Activated CD4-positive, alpha-beta T cell treated with anti-CD3 and anti-CD28 coated beads for 36 hours (primary cell): ENCODE results near the gene MLPH. TPM values are rescaled to one million over a fixed set of nuclear protein-coding genes. Genes with fewer than 3 reads are reported as not detected.

Experiments used
- ATAC-seq: fragments of 200-7000 bp; cut with Tn5 transposase; one replicate; pipeline ENCODE4 v1.10.0; 2021; ENCODE audit warnings: mild to moderate bottlenecking, moderate library complexity
- CTCF ChIA-PET: fragments of 350-600 bp; sonication (Branson Sonifier 250); formaldehyde crosslinking; loops from one replicate; lab custom pipeline; 2021; ENCODE audit warnings: antibody characterized with exemption; lab: Charles Lee
- POLR2A ChIA-PET: fragments of 350-600 bp; sonication (Branson Sonifier 250); formaldehyde crosslinking; loops from one replicate; lab custom pipeline; 2021; ENCODE audit warnings: antibody characterized with exemption, inconsistent platforms; lab: Charles Lee
- DNase-seq: peaks from one replicate; pipeline ENCODE4 v3.0.0-alpha.2; 2020
- H3K27ac Mint-ChIP-seq: one replicate; pipeline ENCODE4 v1.8.0; 2021; ENCODE audit warnings: mixed read lengths
- H3K27me3 Mint-ChIP-seq: one replicate; pipeline ENCODE4 v1.8.0; 2021; ENCODE audit warnings: mixed read lengths
- H3K36me3 Mint-ChIP-seq: one replicate; pipeline ENCODE4 v1.8.0; 2021; ENCODE audit warnings: low read depth, mixed read lengths
- H3K4me1 Mint-ChIP-seq: one replicate; pipeline ENCODE4 v1.8.0; 2021; ENCODE audit warnings: mixed read lengths
- H3K4me3 Mint-ChIP-seq: one replicate; pipeline ENCODE4 v1.8.0; 2021; ENCODE audit warnings: mild to moderate bottlenecking, moderate library complexity, mixed read lengths
- H3K9me3 Mint-ChIP-seq: one replicate; pipeline ENCODE4 v1.8.0; 2021; ENCODE audit warnings: low read depth, mixed read lengths
- intact Hi-C, 2 experiments: fragments of 100-400 bp; cut with DNase I in 1 of 2; cut with micrococcal nuclease in 1 of 2; formaldehyde crosslinking; loops; one replicate each; pipeline versions ENCODE4 v1.14.2 to v1.15.1; 2022 to 2024; cut with DNase I, micrococcal nuclease
- total RNA-seq, 2 experiments: library from RNA; stranded (reverse); gene quantifications; one replicate each; pipeline ENCODE4 v1.2.3, GENCODE V29; 2021

MLPH gene
- total RNA-seq, result 1 to 10 TPM in 1 of 2 experiments, under 1 TPM in 1; 0.82 to 1.2 TPM

DNA sequence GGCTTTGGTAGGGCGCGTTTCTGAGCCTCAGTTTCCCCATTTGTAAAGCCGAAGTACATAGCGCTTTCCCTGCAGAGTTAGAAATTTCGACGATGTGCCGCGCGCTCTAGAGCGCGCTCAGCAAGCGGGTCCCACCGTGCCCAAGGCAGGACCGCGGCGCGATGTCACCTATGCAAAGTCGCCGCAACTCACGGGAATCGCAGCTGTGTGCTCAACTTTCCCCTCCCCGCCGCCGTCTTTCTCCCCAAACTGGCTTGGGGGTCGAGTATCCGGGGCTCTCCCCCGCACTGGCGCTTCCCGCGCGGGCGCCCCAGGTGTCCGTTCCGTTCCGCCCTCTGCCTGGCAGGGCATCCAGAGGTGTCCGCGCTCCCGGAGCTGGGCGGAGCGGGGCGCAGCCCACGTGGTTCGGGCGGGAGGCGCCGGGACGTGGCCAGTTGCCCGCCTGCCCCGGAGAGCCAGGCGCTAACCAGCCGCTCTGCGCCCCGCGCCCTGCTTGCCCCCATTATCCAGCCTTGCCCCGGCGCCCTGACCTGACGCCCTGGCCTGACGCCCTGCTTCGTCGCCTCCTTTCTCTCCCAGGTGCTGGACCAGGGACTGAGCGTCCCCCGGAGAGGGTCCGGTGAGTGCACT lies at the start of gene MLPH:
Gene MLPH, plus strand, starts transcription at position 433 of the 630 bp plus-strand sequence. CDS start 6,176 bp downstream, outside the sequence.
- Mint-ChIP-seq H3K4me3 (no peak within 1 kb of the TSS), H3K36me3 (peaks cover 2% of the 10 kb centered on the region), H3K27me3 (peaks cover 49% of the 10 kb centered on the region), H3K27ac (no peak within 1 kb of the TSS), H3K4me1 (no peaks in the 10 kb centered on the region), H3K9me3 (peaks cover 9% of the 10 kb centered on the region)
- intact Hi-C loops, result no loop called here
- ChIA-PET CTCF (interaction anchor here (0.6 to 0.7 kb wide), 3 partner anchors 11 to 500 kb away, joined by 3 read pairs; no protein-coding TSS in a partner anchor), POLR2A (no interaction called here)
- ATAC-seq (no peak), DNase-seq (no peak)

- Mint-ChIP-seq H3K27ac (peak overlapping the region; percentile 52), H3K4me3 (no peak overlapping the region), H3K27me3 (no peaks in the 10 kb centered on the region), H3K4me1 (peaks cover 97% of the 10 kb centered on the region), H3K9me3 (peaks cover 8% of the 10 kb centered on the region), H3K36me3 (peaks cover 16% of the 10 kb centered on the region)
- intact Hi-C loops, result loop anchor here in 1 of 2 experiments (10.0 kb wide), 1 partner anchor 883 kb away; no protein-coding TSS in a partner anchor
- ChIA-PET POLR2A (no interaction called here), CTCF (interaction anchor here (1.0 to 2.2 kb wide), 5 partner anchors 9 to 135 kb away, joined by 3 to 7 read pairs (median 4); no protein-coding TSS in a partner anchor)
- DNase-seq, result no peak
- ATAC-seq, result no peak
These were observed 49.5 kb upstream of the MLPH start for GRCh38 chr2:237437566-237437965.

DNA sequence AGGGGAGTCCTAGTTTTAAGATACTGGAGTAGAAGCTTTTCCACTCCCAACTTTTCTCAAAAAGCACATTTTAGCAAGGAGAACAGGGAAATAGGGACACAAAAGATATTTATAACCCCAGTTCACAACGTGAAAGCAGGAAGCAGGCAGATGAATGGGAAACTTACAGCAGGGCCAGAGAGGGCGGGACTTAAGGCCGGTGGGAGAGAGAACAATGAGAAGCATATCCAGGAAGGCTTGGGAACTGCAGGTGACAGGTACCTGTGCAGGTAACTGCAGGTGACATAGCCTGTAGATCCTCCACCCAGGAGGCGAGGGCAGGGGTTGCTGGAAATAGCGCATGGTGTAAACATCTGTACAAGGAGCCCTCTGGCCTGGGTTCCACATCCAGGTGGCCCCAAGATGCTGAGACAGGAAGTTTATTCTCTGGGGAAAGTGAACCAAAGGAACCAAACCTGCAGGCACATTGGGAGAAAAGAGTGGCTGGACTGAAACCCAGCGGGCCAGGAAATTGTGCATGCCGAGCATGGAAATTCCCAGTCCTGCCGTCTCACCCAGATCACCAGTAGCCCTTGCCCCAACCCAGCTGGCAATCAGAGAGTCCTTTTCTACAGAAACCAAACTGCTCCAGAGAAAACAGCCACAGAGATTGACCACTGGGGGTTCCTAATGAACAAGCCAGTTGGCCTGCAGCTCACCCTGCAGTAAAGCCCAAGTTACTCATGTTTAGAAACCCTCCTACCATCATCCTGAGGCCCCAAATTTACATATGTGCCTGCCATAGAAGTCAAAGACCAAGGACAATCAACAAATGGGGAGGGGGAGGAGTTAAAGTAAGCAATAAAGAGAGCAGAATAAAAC lies 48.7 kb upstream of the MLPH start:
- ChIA-PET POLR2A (no interaction called here), CTCF (interaction anchor here (1.0 to 2.2 kb wide), 5 partner anchors 10 to 134 kb away, joined by 3 to 7 read pairs (median 4); no protein-coding TSS in a partner anchor)
- Mint-ChIP-seq H3K36me3 (peaks cover 12% of the 10 kb centered on the region), H3K4me1 (peaks cover 97% of the 10 kb centered on the region), H3K27me3 (no peaks in the 10 kb centered on the region), H3K27ac (peak overlapping the region; percentile 69), H3K4me3 (peak overlapping the region; percentile 6), H3K9me3 (peaks cover 8% of the 10 kb centered on the region)
- intact Hi-C loops, result loop anchor here in 1 of 2 experiments (10.0 kb wide), 1 partner anchor 884 kb away; no protein-coding TSS in a partner anchor
- DNase-seq, result peak; percentile 32
- ATAC-seq, result no peak

- H3K4me1 Mint-ChIP-seq, result peaks cover 91% of the 10 kb centered on the region
- peak overlapping the region; percentile 50 for H3K4me3 Mint-ChIP-seq
- intact Hi-C loops, result loop anchor here (1.0 to 2.0 kb wide), 9 partner anchors 9 to 848 kb away; partner anchors contain the start of genes PER2 (in 1 of the 2) and SCLY (in 1 of the 2)
These were observed 46.2 kb upstream of the MLPH start for GRCh38 chr2:237440819-237441281.

DNA sequence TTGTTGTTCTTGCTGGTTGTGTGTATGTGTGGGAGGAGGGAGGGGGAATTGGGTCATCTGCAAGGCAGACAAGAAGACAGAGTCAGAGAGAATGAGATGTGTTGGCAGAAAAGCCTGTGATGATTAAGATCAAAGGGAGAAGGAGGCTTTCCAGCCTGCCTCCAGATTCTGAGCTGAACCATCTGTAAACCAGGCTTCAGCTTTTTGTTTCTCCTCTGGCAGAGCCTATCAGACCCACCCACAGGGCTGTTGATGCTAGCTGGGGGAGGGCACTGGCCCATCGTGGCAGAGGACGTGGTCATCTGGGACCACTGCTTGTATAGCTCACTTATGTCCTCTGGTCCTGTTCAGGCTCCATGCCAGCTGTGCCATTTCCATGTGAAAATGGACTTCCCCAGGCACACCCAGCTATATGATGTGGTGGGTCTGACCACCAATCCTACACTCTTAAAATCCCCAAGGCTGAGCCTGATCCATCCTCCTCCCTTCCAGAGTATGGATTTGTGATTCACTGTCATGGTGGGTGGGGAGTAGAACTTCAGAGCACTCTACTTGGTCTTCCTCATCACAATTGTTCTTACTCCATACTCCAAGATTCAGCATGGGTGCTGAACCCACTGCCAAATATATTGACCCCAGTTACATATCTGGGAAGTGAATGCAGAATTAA lies 45.3 kb upstream of the MLPH start:
- intact Hi-C loops, result loop anchor here (1.0 to 2.0 kb wide), 9 partner anchors 9 to 847 kb away; partner anchors contain the start of genes PER2 (in 1 of the 2) and SCLY (in 1 of the 2)
- H3K36me3 Mint-ChIP-seq, result peaks cover 14% of the 10 kb centered on the region
- peaks cover 8% of the 10 kb centered on the region for H3K9me3 Mint-ChIP-seq
- ATAC-seq, result peak; percentile 71
- H3K4me1 Mint-ChIP-seq, result peaks cover 82% of the 10 kb centered on the region
- CTCF ChIA-PET, result interaction anchor here (1.1 to 6.5 kb wide), 8 partner anchors 10 to 130 kb away, joined by 3 to 67 read pairs (median 10); no protein-coding TSS in a partner anchor
- peak overlapping the region; percentile 96 for H3K27ac Mint-ChIP-seq
- peak overlapping the region; percentile 50 for H3K4me3 Mint-ChIP-seq
- DNase-seq, result peak; percentile 69
- POLR2A ChIA-PET, result interaction anchor here (0.6 to 2.4 kb wide), 11 partner anchors 9 to 66 kb away, joined by 3 to 19 read pairs (median 6); no protein-coding TSS in a partner anchor
- no peaks in the 10 kb centered on the region for H3K27me3 Mint-ChIP-seq

More at GRCh38 chr2:237440819-237441281, 46.2 kb upstream of the MLPH start:
- DNase-seq (peak; percentile 83), ATAC-seq (peak; percentile 76)
- POLR2A ChIA-PET, result interaction anchor here (1.0 to 2.4 kb wide), 7 partner anchors 8 to 34 kb away, joined by 3 to 19 read pairs (median 8); no protein-coding TSS in a partner anchor
- peaks cover 14% of the 10 kb centered on the region for H3K36me3 Mint-ChIP-seq
- H3K9me3 Mint-ChIP-seq, result peaks cover 8% of the 10 kb centered on the region
- CTCF ChIA-PET, result interaction anchor here (0.7 to 6.5 kb wide), 10 partner anchors 9 to 862 kb away, joined by 3 to 67 read pairs (median 7); no protein-coding TSS in a partner anchor
- no peaks in the 10 kb centered on the region for H3K27me3 Mint-ChIP-seq
- peak overlapping the region; percentile 96 for H3K27ac Mint-ChIP-seq

- Mint-ChIP-seq H3K36me3 (peaks cover 9% of the 10 kb centered on the region), H3K9me3 (peaks cover 8% of the 10 kb centered on the region), H3K27ac (peak overlapping the region; percentile 33), H3K4me3 (no peak overlapping the region), H3K27me3 (no peaks in the 10 kb centered on the region), H3K4me1 (peaks cover 63% of the 10 kb centered on the region)
- DNase-seq (no peak), ATAC-seq (no peak)
- CTCF ChIA-PET, result interaction anchor here (0.7 to 6.5 kb wide), 2 partner anchors 14 to 24 kb away, joined by 3 to 67 read pairs; no protein-coding TSS in a partner anchor
- POLR2A ChIA-PET, result no interaction called here
- intact Hi-C loops, result no loop called here
These were observed 43.0 kb upstream of the MLPH start for GRCh38 chr2:237444071-237444470.

DNA sequence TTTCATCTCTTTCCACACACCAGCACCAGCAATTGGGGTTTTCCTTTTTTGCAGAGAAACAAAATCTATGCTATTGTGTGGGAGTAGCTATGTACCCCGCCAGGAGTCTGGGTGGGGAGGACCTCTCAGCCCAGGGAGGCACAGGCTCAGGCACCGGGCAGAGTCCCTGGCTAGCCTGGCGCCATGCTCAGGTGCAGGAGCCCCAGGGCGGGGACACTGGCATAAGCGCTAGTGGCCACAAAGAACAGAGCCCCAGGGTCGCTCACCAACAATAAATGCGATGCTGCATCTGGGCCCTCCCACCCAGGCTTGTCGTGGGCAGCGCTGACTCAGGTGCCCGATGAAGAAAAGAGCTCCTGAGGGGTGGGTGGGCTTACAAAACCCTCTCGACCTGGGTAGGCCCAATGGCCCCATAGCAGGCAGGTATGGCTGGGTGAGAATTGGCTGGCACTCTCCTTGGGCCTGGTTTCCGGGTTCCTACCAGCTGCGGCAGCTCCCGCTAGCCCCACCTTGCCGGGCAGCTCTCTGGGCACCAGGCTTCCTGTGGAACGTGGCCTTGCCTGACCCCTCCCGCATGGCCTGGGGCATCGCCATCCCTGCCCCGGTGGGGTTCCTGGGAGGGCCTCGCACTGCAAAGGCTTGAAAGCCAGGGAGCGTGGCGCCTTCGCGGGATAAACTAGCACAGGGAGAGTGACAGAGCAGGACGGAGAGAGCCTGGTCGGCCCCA lies 41.3 kb upstream of the MLPH start:
- ChIA-PET POLR2A (no interaction called here), CTCF (interaction anchor here (0.6 to 6.5 kb wide), 3 partner anchors 25 to 36 kb away, joined by 4 to 67 read pairs (median 4); no protein-coding TSS in a partner anchor)
- intact Hi-C loops, result no loop called here
- Mint-ChIP-seq H3K36me3 (peaks cover 3% of the 10 kb centered on the region), H3K27me3 (no peaks in the 10 kb centered on the region), H3K9me3 (no peaks in the 10 kb centered on the region), H3K4me1 (peaks cover 54% of the 10 kb centered on the region), H3K27ac (no peak overlapping the region), H3K4me3 (no peak overlapping the region)
- no peak for ATAC-seq
- DNase-seq, result no peak

- POLR2A ChIA-PET, result no interaction called here
- intact Hi-C loops, result no loop called here
- Mint-ChIP-seq H3K27ac (no peak overlapping the region), H3K27me3 (no peaks in the 10 kb centered on the region), H3K36me3 (peaks cover 2% of the 10 kb centered on the region), H3K9me3 (no peaks in the 10 kb centered on the region), H3K4me3 (no peak overlapping the region), H3K4me1 (peaks cover 49% of the 10 kb centered on the region)
- no peak for DNase-seq
- CTCF ChIA-PET, result interaction anchor here (0.6 to 1.0 kb wide), 2 partner anchors 12 to 24 kb away, joined by 3 to 4 read pairs; no protein-coding TSS in a partner anchor
- ATAC-seq, result no peak
These were observed 40.7 kb upstream of the MLPH start for GRCh38 chr2:237446338-237446665.

- DNase-seq (no peak), ATAC-seq (no peak)
- Mint-ChIP-seq H3K9me3 (no peaks in the 10 kb centered on the region), H3K4me3 (no peak overlapping the region), H3K27ac (no peak overlapping the region), H3K36me3 (peaks cover 2% of the 10 kb centered on the region), H3K27me3 (no peaks in the 10 kb centered on the region), H3K4me1 (peaks cover 37% of the 10 kb centered on the region)
- ChIA-PET POLR2A (no interaction called here), CTCF (interaction anchor here (1.4 kb wide), 1 partner anchor 13 kb away, joined by 3 read pairs; no protein-coding TSS in a partner anchor)
- intact Hi-C loops, result no loop called here
These were observed 39.6 kb upstream of the MLPH start for GRCh38 chr2:237447496-237447895.

DNA sequence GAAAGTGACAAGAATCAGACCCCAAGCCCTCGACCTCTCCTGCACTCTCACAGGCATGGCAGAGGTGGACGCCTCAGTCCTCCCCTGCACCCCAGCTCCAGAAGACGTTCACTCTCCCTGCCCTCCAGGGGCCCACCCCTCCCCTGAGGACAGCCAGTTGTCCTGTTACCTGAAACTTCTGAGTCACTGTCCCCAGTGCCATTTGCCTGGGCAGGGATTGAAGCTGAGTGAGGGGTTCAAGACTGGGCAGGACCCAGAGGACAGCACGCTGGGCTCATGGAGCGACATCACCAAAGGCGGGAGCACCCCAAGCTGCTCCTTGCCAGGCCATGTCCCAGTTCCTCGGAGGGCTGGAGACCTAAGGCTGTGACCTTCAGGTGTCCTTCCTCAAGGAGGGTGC lies 38.9 kb upstream of the MLPH start:
- Mint-ChIP-seq H3K9me3 (no peaks in the 10 kb centered on the region), H3K4me1 (peaks cover 30% of the 10 kb centered on the region), H3K27ac (no peak overlapping the region), H3K4me3 (no peak overlapping the region), H3K27me3 (no peaks in the 10 kb centered on the region), H3K36me3 (peaks cover 2% of the 10 kb centered on the region)
- CTCF ChIA-PET, result interaction anchor here (0.6 to 1.5 kb wide), 3 partner anchors 13 to 326 kb away, joined by 3 to 9 read pairs (median 3); no protein-coding TSS in a partner anchor
- POLR2A ChIA-PET, result no interaction called here
- ATAC-seq, result no peak
- DNase-seq, result no peak
- intact Hi-C loops, result no loop called here
